H54 (cell line): ENCODE results near the gene AGXT2.
A peak's percentile ranks its signal among the peaks of the same experiment; 100 is the strongest.

ENCODE experiments used
- DNase-seq: peaks from one replicate; pipeline ENCODE4 v3.0.0; 2011; ENCODE audit warnings: low spot score, mixed read lengths; ENCODE audit not compliant: insufficient read length
- FAIRE-seq: peaks from 3 replicates; lab custom pipeline; 2011; peaks lifted over from hg19 to GRCh38; lab: Jason Lieb, UNC
- POLR2A ChIP-seq: IDR thresholded peaks from 2 replicates; pipeline ENCODE4 v1.6.1; 2011; ENCODE audit warnings: low read depth, mild to moderate bottlenecking, low read length

AGXT2 gene

DNA sequence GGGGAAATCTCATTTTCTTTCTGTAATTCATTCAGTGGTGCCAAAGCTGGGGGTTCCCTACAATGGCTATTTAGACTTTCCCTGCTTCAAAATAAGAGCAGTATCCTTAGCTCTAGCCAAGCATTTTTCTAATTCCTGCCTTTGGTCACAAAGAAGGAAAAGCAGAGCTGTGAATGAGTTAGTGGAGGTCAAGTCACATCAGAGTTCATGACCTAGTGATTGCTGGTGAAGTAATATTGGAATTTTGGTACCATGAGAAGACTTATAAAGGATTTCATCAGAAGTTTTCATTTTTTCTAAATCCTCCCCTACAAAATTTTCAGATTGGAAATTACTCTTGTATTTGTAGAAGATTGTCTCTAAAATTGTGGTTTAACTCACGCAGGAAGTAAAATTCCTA, 90.4 kb downstream of the AGXT2 start:
- DNase-seq = no peak
- TF ChIP-seq POLR2A = no peak
- FAIRE-seq = peak; percentile 11
